ENCODE data around the gene MAP3K14. TPM values are rescaled to one million over a fixed set of nuclear protein-coding genes. Genes with fewer than 3 reads are reported as not detected.

Gene MAP3K14
- total and polyA plus RNA-seq, 2 donors (not counting 1 experiment from before 2014, with no cell fraction given), result 3.6 to 5.2 TPM

DNA sequence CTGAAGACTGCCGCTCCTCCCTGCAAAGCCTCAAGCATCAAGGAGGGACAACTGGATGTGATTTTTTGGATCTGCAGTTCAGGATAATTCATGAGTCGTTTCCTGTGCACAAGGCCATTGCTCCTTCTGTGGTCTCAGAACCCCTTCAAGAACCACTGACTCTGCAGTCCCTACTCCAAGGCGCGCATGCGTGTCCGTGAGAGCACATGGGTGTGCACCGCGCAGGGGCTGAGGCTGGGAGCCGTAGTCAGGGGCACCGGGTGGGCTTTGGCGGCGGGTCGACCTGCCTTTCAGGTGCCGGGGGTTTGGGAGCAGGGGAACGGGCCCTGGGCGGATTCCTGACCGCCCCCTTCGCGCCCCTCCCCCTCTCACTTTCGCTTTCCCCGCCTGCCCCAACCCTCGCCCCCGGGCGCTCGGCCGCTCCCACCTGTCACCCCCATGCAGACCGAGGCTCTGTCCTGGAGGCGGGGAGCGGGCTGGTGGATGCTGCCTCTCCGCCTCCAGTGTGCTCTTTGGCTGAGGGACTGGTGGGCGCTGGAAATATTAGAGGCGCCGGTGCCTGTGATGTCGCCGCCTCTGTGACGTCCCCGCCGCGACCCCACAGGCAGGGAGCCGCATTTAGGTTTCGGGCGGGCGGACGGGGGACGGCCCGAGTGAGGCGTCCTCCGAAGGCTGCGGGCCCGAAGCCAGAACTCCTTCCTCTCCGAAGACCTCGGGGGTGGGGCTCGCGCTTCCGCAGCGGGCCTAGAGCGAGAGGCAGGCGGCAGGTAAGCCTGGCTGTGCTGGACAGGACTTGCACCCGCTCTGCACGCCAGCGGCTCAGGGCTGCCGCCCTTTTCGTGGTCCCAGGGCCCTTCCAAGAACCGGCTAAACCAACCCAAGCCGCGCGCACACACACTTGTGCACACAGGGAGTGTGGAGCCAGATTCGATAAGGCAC is 55.0 kb downstream of the MAP3K14 start, which contains the start of gene SPATA32:
SPATA32 (minus strand) TSS at position 518 of the 939 bp plus-strand sequence; CDS start at position 440, 78 bp downstream.
- Histone ChIP-seq H3K4me1 (ENCODE audit: control insufficient read depth, extremely low read depth, insufficient read depth, low read length) (peaks cover 18% of the 10 kb centered on the region), H3K9me3 (ENCODE audit: control insufficient read depth, insufficient read depth, low read depth, low read length) (no peaks in the 10 kb centered on the region), H3K27me3 (ENCODE audit: control insufficient read depth, insufficient read depth, low read length) (peaks cover 10% of the 10 kb centered on the region), H4K20me1 (ENCODE audit: control insufficient read depth, extremely low read depth, insufficient read depth, low read length) (no peaks in the 10 kb centered on the region), H3K27ac (ENCODE audit: insufficient read depth, low read length) (no peak within 1 kb of the TSS), H3K4me2 (ENCODE audit: extremely low read depth, insufficient read depth, low read length) (peak within 1 kb of the TSS; percentile 84), H3K79me2 (ENCODE audit: control insufficient read depth, insufficient read depth, low read length) (no peaks in the 10 kb centered on the region), H3K9ac (ENCODE audit: insufficient read depth, low read length) (peak within 1 kb of the TSS; percentile 13), H2AFZ (ENCODE audit: low read length) (no peak within 1 kb of the TSS), H3K36me3 (ENCODE audit: control insufficient read depth, insufficient read depth, low read length) (peaks cover 10% of the 10 kb centered on the region), H3K4me3 (replicated peaks in 1 of 4; ENCODE audit: control extremely low read depth in 1 of 4, insufficient read depth in 1 of 4, low read depth in 3 of 4, low read length in 4 of 4) (peak within 1 kb of the TSS; percentile 14 to 56 (median 42))
- TF ChIP-seq, protein P1, sequence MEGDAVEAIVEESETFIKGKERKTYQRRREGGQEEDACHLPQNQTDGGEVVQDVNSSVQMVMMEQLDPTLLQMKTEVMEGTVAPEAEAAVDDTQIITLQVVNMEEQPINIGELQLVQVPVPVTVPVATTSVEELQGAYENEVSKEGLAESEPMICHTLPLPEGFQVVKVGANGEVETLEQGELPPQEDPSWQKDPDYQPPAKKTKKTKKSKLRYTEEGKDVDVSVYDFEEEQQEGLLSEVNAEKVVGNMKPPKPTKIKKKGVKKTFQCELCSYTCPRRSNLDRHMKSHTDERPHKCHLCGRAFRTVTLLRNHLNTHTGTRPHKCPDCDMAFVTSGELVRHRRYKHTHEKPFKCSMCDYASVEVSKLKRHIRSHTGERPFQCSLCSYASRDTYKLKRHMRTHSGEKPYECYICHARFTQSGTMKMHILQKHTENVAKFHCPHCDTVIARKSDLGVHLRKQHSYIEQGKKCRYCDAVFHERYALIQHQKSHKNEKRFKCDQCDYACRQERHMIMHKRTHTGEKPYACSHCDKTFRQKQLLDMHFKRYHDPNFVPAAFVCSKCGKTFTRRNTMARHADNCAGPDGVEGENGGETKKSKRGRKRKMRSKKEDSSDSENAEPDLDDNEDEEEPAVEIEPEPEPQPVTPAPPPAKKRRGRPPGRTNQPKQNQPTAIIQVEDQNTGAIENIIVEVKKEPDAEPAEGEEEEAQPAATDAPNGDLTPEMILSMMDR (conservative IDR thresholded peaks at IDR 0.05 in 1 of 2, IDR thresholded peaks at IDR 0.05 in 1 of 2; ENCODE audit: low read depth in 1 of 2, low read length in 2 of 2), result no peak
- TF ChIP-seq EZH2 (IDR thresholded peaks at IDR 0.05; ENCODE audit: low read length, missing control alignments), result no peak
- DNase-seq (ENCODE audit: low read depth in 2 of 2), result peak; percentile 19 to 31

DNA sequence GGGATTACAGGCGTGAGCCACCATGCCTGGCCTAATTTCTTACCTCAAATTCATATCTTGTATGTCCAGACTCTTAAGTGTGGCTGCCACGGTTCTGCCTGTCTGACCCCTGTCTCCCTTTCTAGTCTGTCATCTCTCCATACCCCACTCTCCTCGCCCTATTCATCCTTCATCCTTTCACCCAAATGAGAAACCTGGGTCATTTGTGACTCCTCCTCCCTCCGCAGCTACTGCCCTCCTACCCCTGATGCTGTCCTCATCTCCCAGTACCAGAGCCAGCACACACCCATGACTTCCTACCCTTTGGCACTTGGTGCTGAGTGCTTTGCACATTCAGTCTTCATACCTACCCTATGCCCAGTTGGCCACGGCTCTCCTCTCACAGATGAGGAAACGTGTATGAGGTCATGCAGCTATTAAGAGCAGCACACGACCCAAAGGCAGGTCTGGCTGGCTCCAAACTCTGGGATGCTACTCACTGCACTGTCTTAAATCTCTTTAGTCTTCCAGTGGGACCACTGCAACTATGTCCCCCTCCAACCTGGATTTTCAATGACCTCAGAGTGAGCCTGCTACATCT is 56.5 kb downstream of the MAP3K14 start:
- H3K4me3 ChIP-seq (replicated peaks in 1 of 4; ENCODE audit: control extremely low read depth in 1 of 4, insufficient read depth in 1 of 4, low read depth in 3 of 4, low read length in 4 of 4), result no peak overlapping the region
- H3K4me2 ChIP-seq (ENCODE audit: extremely low read depth, insufficient read depth, low read length), result no peak overlapping the region
- H3K79me2 ChIP-seq (ENCODE audit: control insufficient read depth, insufficient read depth, low read length), result no peaks in the 10 kb centered on the region
- H3K36me3 ChIP-seq (ENCODE audit: control insufficient read depth, insufficient read depth, low read length), result peaks cover 4% of the 10 kb centered on the region
- no peaks in the 10 kb centered on the region for H3K9me3 ChIP-seq (ENCODE audit: control insufficient read depth, insufficient read depth, low read depth, low read length)
- peaks cover 10% of the 10 kb centered on the region for H3K4me1 ChIP-seq (ENCODE audit: control insufficient read depth, extremely low read depth, insufficient read depth, low read length)
- H3K27me3 ChIP-seq (ENCODE audit: control insufficient read depth, insufficient read depth, low read length), result peaks cover 10% of the 10 kb centered on the region
- H3K9ac ChIP-seq (ENCODE audit: insufficient read depth, low read length), result no peak overlapping the region
- H3K27ac ChIP-seq (ENCODE audit: insufficient read depth, low read length), result no peak overlapping the region
- H4K20me1 ChIP-seq (ENCODE audit: control insufficient read depth, extremely low read depth, insufficient read depth, low read length), result no peaks in the 10 kb centered on the region
- H2AFZ ChIP-seq (ENCODE audit: low read length), result no peak overlapping the region
- TF ChIP-seq, protein P1 (conservative IDR thresholded peaks at IDR 0.05 in 1 of 2, IDR thresholded peaks at IDR 0.05 in 1 of 2; ENCODE audit: low read depth in 1 of 2, low read length in 2 of 2), result no peak
- TF ChIP-seq EZH2 (IDR thresholded peaks at IDR 0.05; ENCODE audit: low read length, missing control alignments), result no peak
- DNase-seq (ENCODE audit: low read depth in 2 of 2), result no peak

DNA sequence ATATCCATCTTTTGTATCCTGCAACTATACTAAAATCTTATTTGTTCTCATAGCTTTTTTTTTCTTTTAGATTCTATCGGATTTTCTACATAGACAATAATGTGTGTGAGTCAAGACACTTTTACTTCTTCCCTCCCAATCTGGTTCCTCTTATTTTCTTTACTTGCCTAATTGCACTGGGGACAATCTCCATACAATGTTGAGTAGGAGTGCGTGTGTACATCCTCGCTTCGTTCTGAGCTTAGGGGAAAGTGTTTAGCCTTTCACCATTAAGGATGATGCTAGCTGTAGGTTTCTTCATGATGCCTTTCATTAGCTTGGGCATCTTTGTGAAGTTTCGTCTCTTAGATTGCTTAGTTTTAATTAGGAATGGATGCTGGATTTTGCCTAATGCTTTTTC is 57.8 kb downstream of the MAP3K14 start:
- no peak overlapping the region for H3K9ac ChIP-seq (ENCODE audit: insufficient read depth, low read length)
- DNase-seq (ENCODE audit: low read depth in 2 of 2), result no peak
- no peaks in the 10 kb centered on the region for H3K9me3 ChIP-seq (ENCODE audit: control insufficient read depth, insufficient read depth, low read depth, low read length)
- no peaks in the 10 kb centered on the region for H3K36me3 ChIP-seq (ENCODE audit: control insufficient read depth, insufficient read depth, low read length)
- TF ChIP-seq, protein P1 (conservative IDR thresholded peaks at IDR 0.05 in 1 of 2, IDR thresholded peaks at IDR 0.05 in 1 of 2; ENCODE audit: low read depth in 1 of 2, low read length in 2 of 2), result no peak
- TF ChIP-seq EZH2 (IDR thresholded peaks at IDR 0.05; ENCODE audit: low read length, missing control alignments), result no peak
- H3K4me1 ChIP-seq (ENCODE audit: control insufficient read depth, extremely low read depth, insufficient read depth, low read length), result peaks cover 10% of the 10 kb centered on the region
- no peak overlapping the region for H3K4me3 ChIP-seq (replicated peaks in 1 of 4; ENCODE audit: control extremely low read depth in 1 of 4, insufficient read depth in 1 of 4, low read depth in 3 of 4, low read length in 4 of 4)
- no peak overlapping the region for H3K27ac ChIP-seq (ENCODE audit: insufficient read depth, low read length)
- no peaks in the 10 kb centered on the region for H3K79me2 ChIP-seq (ENCODE audit: control insufficient read depth, insufficient read depth, low read length)
- H3K27me3 ChIP-seq (ENCODE audit: control insufficient read depth, insufficient read depth, low read length), result peaks cover 10% of the 10 kb centered on the region
- no peak overlapping the region for H3K4me2 ChIP-seq (ENCODE audit: extremely low read depth, insufficient read depth, low read length)
- H2AFZ ChIP-seq (ENCODE audit: low read length), result no peak overlapping the region
- H4K20me1 ChIP-seq (ENCODE audit: control insufficient read depth, extremely low read depth, insufficient read depth, low read length), result no peaks in the 10 kb centered on the region
